Measurements from ENCODE around the gene USP50. TPM values are rescaled to one million over a fixed set of nuclear protein-coding genes. Genes with fewer than 3 reads are reported as not detected.

Gene USP50
- polyA plus RNA-seq, 1 of the 3 experiments (the other 2 are of a cell fraction) = not detected

- TF ChIP-seq RCOR1 (IDR thresholded peaks at IDR 0.05; ENCODE audit: low read length) (no peak), TEAD4 (IDR thresholded peaks at IDR 0.05; ENCODE audit: borderline replicate concordance, insufficient read depth) (no peak), TAF1 (IDR thresholded peaks at IDR 0.05; ENCODE audit: borderline replicate concordance, low read depth, low read length) (no peak), MAX (IDR thresholded peaks at IDR 0.05; ENCODE audit: low read depth) (no peak), USF1 (IDR thresholded peaks at IDR 0.05; ENCODE audit: borderline replicate concordance, low read depth) (no peak), NFIC (IDR thresholded peaks at IDR 0.05; ENCODE audit: borderline replicate concordance) (no peak), CTCF (IDR thresholded peaks at IDR 0.05) (no peak), MEF2A (IDR thresholded peaks at IDR 0.05; ENCODE audit: borderline replicate concordance, low read depth) (no peak), USF2 (IDR thresholded peaks at IDR 0.05; ENCODE audit: borderline replicate concordance, low read depth, low read length) (no peak)
- ChIA-PET CTCF (no interaction called here), POLR2A (no interaction called here)
- H2AFZ ChIP-seq (ENCODE audit: low read depth) = no peak overlapping the region
- no peak for DNase-seq
- no peaks in the 10 kb centered on the region for H3K4me1 ChIP-seq (ENCODE audit: control insufficient read depth in 1 of 2, insufficient read depth in 2 of 2, low read depth in 1 of 2, low read length in 1 of 2)
- no peaks in the 10 kb centered on the region for H3K27me3 ChIP-seq (ENCODE audit: insufficient read depth)
- no peaks in the 10 kb centered on the region for H3F3A ChIP-seq (replicated peaks; ENCODE audit: insufficient read depth)
- no peak overlapping the region for H3K27ac ChIP-seq (ENCODE audit: low read depth in 2 of 2, low read length in 1 of 2)
- H3K9me3 ChIP-seq = no peaks in the 10 kb centered on the region
- no peaks in the 10 kb centered on the region for H4K20me1 ChIP-seq (ENCODE audit: insufficient read depth)
- no peaks in the 10 kb centered on the region for H3K9me2 ChIP-seq
- no peak overlapping the region for H3K4me3 ChIP-seq (ENCODE audit: low read depth in 2 of 2, low read length in 1 of 2)
- H3K79me2 ChIP-seq (ENCODE audit: insufficient read depth) = no peaks in the 10 kb centered on the region
- no peaks in the 10 kb centered on the region for H3K36me3 ChIP-seq (replicated peaks in 1 of 2; ENCODE audit: control insufficient read depth in 1 of 2, insufficient read depth in 2 of 2, low read length in 1 of 2)
- H3K4me2 ChIP-seq = no peak overlapping the region
- H3K9ac ChIP-seq = no peak overlapping the region
Measured at GRCh38 chr15:50513001-50513400, 33.5 kb downstream of the USP50 start.

- ChIA-PET CTCF (no interaction called here), POLR2A (no interaction called here)
- no peaks in the 10 kb centered on the region for H3K79me2 ChIP-seq (ENCODE audit: insufficient read depth)
- no peak for TF ChIP-seq RXRA (IDR thresholded peaks at IDR 0.05; ENCODE audit: borderline replicate concordance, low read depth)
- TF ChIP-seq PBX3 (IDR thresholded peaks at IDR 0.05) = no peak
- no peak for TF ChIP-seq CTCF (IDR thresholded peaks at IDR 0.05)
- no peak for TF ChIP-seq RAD21 (IDR thresholded peaks at IDR 0.05; ENCODE audit: low read length)
- no peak for TF ChIP-seq RFX5 (IDR thresholded peaks at IDR 0.05; ENCODE audit: low read length)
- TF ChIP-seq GATA2 (CRISPR knock-in tag; IDR thresholded peaks at IDR 0.05) = no peak
- no peak for TF ChIP-seq JUND (IDR thresholded peaks at IDR 0.05)
- no peak for TF ChIP-seq RCOR1 (IDR thresholded peaks at IDR 0.05; ENCODE audit: low read length)
- TF ChIP-seq NRF1 (IDR thresholded peaks at IDR 0.05; ENCODE audit: low read depth, low read length) = no peak
- no peak for TF ChIP-seq GABPA (IDR thresholded peaks at IDR 0.05; ENCODE audit: low read depth)
- TF ChIP-seq IRF3 (IDR thresholded peaks at IDR 0.05; ENCODE audit: low read depth, low read length) = no peak
- no peak for TF ChIP-seq MAX (IDR thresholded peaks at IDR 0.05; ENCODE audit: low read depth)
- TF ChIP-seq TEAD4 (IDR thresholded peaks at IDR 0.05; ENCODE audit: borderline replicate concordance, insufficient read depth) = no peak
- TF ChIP-seq MEF2A (IDR thresholded peaks at IDR 0.05; ENCODE audit: borderline replicate concordance, low read depth) = no peak
- TF ChIP-seq ELF1 (IDR thresholded peaks at IDR 0.05) = no peak
- TF ChIP-seq YY1 (IDR thresholded peaks at IDR 0.05; ENCODE audit: low read depth) = no peak
- no peak for TF ChIP-seq TAF1 (IDR thresholded peaks at IDR 0.05; ENCODE audit: borderline replicate concordance, low read depth, low read length)
Measured at GRCh38 chr15:50506121-50506520, 40.3 kb downstream of the USP50 start.

More at GRCh38 chr15:50506121-50506520, 40.3 kb downstream of the USP50 start:
- Histone ChIP-seq H3F3A (replicated peaks; ENCODE audit: insufficient read depth) (peaks cover 5% of the 10 kb centered on the region), H3K4me2 (no peak overlapping the region), H3K36me3 (replicated peaks in 1 of 2; ENCODE audit: control insufficient read depth in 1 of 2, insufficient read depth in 2 of 2, low read length in 1 of 2) (peaks cover 6 to 23% of the 10 kb centered on the region in 2 experiments), H3K4me3 (ENCODE audit: low read depth in 2 of 2, low read length in 1 of 2) (no peak overlapping the region), H3K4me1 (ENCODE audit: control insufficient read depth in 1 of 2, insufficient read depth in 2 of 2, low read depth in 1 of 2, low read length in 1 of 2) (no peaks in the 10 kb centered on the region), H2AFZ (ENCODE audit: low read depth) (no peak overlapping the region), H3K27ac (ENCODE audit: low read depth in 2 of 2, low read length in 1 of 2) (no peak overlapping the region), H3K27me3 (ENCODE audit: insufficient read depth) (no peaks in the 10 kb centered on the region), H4K20me1 (ENCODE audit: insufficient read depth) (no peaks in the 10 kb centered on the region), H3K9ac (no peak overlapping the region), H3K9me2 (no peaks in the 10 kb centered on the region), H3K9me3 (no peaks in the 10 kb centered on the region)
- WGBS (ENCODE audit: low lambda C conversion rate) = 96% methylated on average over 7 of the region's 8 CpGs
- DNase-seq = no peak
